ENCODE results near the gene GET4.

GET4 gene

DNA sequence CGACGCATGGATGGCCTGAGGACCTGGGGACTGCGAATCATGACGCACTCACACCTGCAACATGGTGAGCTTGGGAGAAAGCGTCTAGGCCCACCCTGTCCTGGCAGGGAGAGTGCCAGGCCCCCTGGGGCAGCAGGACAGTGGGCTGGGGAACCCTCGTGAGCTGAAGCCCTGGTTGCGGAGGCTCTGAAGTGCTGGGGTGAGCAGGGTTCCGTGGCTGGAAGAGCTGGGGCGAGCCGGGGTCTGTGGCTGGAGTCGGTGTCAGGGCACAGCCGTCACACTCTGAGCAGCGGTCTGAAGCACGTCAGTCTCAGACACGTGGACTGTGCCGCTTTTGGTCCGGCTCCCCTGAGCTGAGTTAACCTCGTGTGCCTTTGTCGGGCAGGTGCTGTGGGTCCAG, 39.4 kb upstream of the GET4 start:
- DNase-seq (ENCODE audit: low read depth), result no peak
- TF ChIP-seq, protein P1, sequence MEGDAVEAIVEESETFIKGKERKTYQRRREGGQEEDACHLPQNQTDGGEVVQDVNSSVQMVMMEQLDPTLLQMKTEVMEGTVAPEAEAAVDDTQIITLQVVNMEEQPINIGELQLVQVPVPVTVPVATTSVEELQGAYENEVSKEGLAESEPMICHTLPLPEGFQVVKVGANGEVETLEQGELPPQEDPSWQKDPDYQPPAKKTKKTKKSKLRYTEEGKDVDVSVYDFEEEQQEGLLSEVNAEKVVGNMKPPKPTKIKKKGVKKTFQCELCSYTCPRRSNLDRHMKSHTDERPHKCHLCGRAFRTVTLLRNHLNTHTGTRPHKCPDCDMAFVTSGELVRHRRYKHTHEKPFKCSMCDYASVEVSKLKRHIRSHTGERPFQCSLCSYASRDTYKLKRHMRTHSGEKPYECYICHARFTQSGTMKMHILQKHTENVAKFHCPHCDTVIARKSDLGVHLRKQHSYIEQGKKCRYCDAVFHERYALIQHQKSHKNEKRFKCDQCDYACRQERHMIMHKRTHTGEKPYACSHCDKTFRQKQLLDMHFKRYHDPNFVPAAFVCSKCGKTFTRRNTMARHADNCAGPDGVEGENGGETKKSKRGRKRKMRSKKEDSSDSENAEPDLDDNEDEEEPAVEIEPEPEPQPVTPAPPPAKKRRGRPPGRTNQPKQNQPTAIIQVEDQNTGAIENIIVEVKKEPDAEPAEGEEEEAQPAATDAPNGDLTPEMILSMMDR (IDR thresholded peaks at IDR 0.05; ENCODE audit: low read length, missing control alignments), result no peak
- H3K4me3 ChIP-seq (replicated peaks; ENCODE audit: low read depth, low read length), result no peak overlapping the region

DNA sequence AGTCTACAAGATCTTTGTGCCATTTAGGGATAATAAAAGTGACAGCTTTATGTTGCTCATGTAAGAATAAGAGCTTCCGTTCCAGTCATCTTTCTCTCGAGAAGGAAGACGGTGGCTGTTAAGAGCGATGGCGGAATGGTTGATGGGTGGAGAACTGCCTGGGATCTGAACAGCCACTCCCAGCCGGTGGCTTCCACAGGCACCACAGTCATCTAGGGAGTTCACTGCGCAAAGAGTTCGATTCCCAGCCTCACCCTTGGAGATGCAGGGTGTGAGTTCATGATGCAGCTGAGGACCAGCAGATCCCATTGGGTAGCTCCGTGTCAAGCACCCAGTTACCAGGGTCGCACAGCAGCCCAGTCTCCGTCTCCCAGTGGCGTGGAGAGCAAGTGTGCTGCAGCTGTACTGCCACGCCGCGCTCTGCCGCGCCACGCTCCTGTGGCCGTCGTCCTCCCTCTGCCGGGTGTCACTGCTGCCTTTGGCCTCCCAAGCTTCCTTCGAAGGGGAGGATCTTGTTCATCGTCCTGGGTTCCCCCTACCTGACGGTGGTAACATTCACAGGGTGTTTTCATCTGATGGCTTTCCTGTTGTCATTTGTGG, 36.3 kb upstream of the GET4 start:
- no peak overlapping the region for H3K4me3 ChIP-seq (replicated peaks; ENCODE audit: low read depth, low read length)
- DNase-seq (ENCODE audit: low read depth), result no peak
- TF ChIP-seq, protein P1 (IDR thresholded peaks at IDR 0.05; ENCODE audit: low read length, missing control alignments), result no peak

DNA sequence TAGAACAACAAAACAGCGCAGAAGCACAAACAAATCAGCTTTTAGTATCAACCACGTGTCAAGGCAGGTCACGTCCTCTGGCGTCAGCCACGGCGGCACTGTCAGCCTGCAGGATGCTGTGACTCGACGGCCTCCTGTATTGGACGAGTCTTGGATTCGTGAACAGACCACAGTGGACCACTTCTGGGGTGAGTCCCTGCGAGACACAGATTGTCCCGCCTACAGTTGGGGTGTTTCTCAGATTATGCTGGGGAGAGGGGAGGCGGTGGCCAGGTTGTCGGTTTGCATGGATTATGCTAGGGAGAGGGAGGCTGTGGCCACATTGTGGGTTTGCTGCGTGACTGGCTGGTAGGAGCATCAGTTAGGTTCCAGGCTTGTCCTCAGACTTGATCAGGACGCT, 34.4 kb upstream of the GET4 start:
- TF ChIP-seq, protein P1 (IDR thresholded peaks at IDR 0.05; ENCODE audit: low read length, missing control alignments), result no peak

DNA sequence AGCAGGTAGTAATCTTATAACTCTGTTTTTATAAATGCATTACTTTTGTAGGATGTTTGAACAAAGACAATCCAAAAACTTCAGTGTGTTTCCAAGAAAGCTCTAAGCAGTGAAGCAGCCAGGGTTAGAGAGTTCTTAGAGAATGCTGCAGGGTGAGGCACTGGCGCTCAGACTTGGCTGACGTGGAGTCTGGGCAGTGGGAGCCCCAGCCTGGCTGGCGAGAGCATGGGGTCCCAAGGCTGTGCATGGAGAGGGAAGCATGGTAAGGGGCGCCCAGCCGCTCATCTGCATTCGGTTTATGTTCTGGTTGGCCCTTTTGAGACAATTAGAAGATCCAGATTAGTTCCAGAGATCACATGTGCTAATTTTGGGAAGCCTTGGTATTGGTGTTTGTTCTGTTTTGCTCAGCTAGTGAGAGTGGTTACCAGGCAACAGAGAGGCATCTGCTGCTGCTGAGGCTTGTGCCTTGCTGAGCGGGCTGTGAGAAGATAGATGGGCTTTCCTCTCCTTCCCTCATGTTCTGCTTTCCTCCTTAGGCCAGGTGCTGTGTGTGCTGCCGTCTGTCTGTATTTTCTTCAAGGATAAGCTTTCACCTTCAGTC, 33.8 kb upstream of the GET4 start:
- TF ChIP-seq, protein P1 (IDR thresholded peaks at IDR 0.05; ENCODE audit: low read length, missing control alignments), result no peak
- no peak overlapping the region for H3K4me3 ChIP-seq (replicated peaks; ENCODE audit: low read depth, low read length)
- DNase-seq (ENCODE audit: low read depth), result no peak

More for the DNA sequence above, 34.4 kb upstream of the GET4 start:
- H3K4me3 ChIP-seq (replicated peaks; ENCODE audit: low read depth, low read length), result no peak overlapping the region
- no peak for DNase-seq (ENCODE audit: low read depth)

DNA sequence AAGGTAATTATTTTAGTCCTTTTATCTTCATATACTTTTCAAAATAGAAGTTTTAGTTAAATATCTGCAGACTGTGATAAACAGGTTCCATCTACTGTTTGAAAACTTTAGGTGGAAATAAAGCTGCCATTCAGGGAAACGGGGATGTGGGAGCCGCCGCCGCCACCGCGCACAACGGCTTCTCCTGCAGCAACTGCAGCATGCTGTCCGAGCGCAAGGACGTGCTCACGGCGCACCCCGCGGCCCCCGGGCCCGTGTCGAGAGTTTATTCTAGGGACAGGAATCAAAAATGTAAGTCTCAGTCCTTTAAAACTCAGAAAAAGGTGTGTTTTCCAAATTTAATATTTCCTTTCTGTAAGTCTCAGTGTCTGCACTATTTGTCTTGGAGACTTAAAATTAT, 33.1 kb upstream of the GET4 start:
- no peak for DNase-seq (ENCODE audit: low read depth)
- TF ChIP-seq, protein P1 (IDR thresholded peaks at IDR 0.05; ENCODE audit: low read length, missing control alignments), result no peak
- no peak overlapping the region for H3K4me3 ChIP-seq (replicated peaks; ENCODE audit: low read depth, low read length)

DNA sequence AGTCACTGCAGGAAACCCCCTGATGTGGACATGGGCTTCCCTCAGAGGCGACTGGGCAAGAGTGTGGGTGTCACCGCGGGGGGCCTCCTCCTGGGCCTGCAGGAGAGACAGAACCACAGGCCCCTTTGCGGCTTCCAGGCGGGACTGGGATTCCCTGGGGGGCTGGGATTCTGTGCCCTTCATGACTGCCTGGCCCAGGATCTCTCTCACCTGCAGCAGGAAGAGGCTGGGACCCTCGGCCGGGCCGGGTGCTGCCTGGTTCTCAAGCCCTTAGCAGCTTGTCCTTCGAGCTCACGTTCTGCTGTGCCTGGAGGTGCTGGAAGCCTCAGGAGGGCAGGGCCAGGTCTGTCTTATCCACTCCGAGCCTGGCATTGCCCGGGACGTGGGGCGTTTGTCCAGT, 32.3 kb upstream of the GET4 start:
- no peak overlapping the region for H3K4me3 ChIP-seq (replicated peaks; ENCODE audit: low read depth, low read length)
- TF ChIP-seq, protein P1 (IDR thresholded peaks at IDR 0.05; ENCODE audit: low read length, missing control alignments), result no peak
- DNase-seq (ENCODE audit: low read depth), result no peak

DNA sequence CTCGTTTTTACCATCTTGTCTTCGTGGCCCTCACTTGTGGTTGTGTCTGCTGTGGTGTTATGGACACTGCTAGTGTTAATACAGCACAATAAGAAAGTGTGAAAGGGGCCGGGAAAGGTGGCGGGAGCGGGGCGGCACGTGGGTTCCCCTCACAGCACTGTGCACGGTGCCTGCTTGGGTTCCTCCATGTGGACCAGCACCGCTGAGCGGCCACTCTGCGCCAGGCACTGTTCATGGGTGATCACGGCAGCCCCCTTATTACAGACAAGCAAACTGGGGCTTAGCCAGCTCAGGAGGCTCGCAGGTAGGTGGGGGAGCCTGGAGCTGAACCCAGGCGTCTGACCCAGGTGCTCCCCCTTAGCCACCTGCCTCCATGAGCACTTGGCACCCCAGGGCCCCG, 31.8 kb upstream of the GET4 start:
- TF ChIP-seq, protein P1 (IDR thresholded peaks at IDR 0.05; ENCODE audit: low read length, missing control alignments), result no peak
- DNase-seq (ENCODE audit: low read depth), result no peak
- no peak overlapping the region for H3K4me3 ChIP-seq (replicated peaks; ENCODE audit: low read depth, low read length)

Data from fibroblast of pulmonary artery (primary cell).